RPMI7951 (cell line): Measurements from ENCODE around the gene SOX12. TPM values are rescaled to one million over a fixed set of nuclear protein-coding genes. Genes with fewer than 3 reads are reported as not detected.
A peak's percentile ranks its signal among the peaks of the same experiment; 100 is the strongest.
"Not testable (repeated sequence)": the region's sequence is repeated elsewhere in the genome, so short reads cannot be mapped to it uniquely, and the experiment has no call there.

Source experiments
- DNase-seq: peaks from one replicate; pipeline ENCODE4 v3.0.0-alpha.2; 2012; ENCODE audit warnings: low read depth
- total RNA-seq: library from RNA; depleted of rRNA; stranded (reverse); fragments of >200 nt; shearing (Covaris generic); gene quantifications from 2 replicates; pipeline ENCODE4 v1.2.3, GENCODE V29; 2014

The SOX12 gene
- total RNA-seq, 1 experiment from 2014 or later, result 3.1 TPM

- no peak for DNase-seq
Measured at GRCh38 chr20:328975-329695, 3.8 kb downstream of the SOX12 start.

GRCh38 chr20:329851-330232 is 4.5 kb downstream of the SOX12 start:
- DNase-seq, result no peak

- peak; percentile 78 for DNase-seq
Measured at GRCh38 chr20:330233-331149, 5.1 kb downstream of the SOX12 start.

- no peak for DNase-seq
Measured at GRCh38 chr20:334578-334977, 9.2 kb downstream of the SOX12 start.

- DNase-seq, result not testable (repeated sequence)
Measured at GRCh38 chr20:336040-336439, 10.7 kb downstream of the SOX12 start.

- DNase-seq, result peak; percentile 98
Measured at GRCh38 chr20:341682-342081, 16.3 kb downstream of the SOX12 start.

- no peak for DNase-seq
Measured at GRCh38 chr20:343107-343506, 17.8 kb downstream of the SOX12 start.

GRCh38 chr20:346033-346639 is 20.8 kb downstream of the SOX12 start:
- DNase-seq, result no peak

- peak; percentile 83 for DNase-seq
Measured at GRCh38 chr20:346640-347316, 21.4 kb downstream of the SOX12 start, which contains the start of gene NRSN2. TSS of gene NRSN2 (plus strand) at chr20:347111. CDS start at chr20:349644, 2,533 bp downstream.

- no peak for DNase-seq
Measured at GRCh38 chr20:347317-347639, 21.9 kb downstream of the SOX12 start.

GRCh38 chr20:347640-348484 is 22.5 kb downstream of the SOX12 start:
- DNase-seq, result peak; percentile 98

- DNase-seq, result no peak
Measured at GRCh38 chr20:348972-349841, 23.9 kb downstream of the SOX12 start.

- no peak for DNase-seq
Measured at GRCh38 chr20:353166-353565, 27.8 kb downstream of the SOX12 start.

- DNase-seq, result peak; percentile 78
Measured at GRCh38 chr20:354298-354977, 29.1 kb downstream of the SOX12 start.

- not testable (repeated sequence) for DNase-seq
Measured at GRCh38 chr20:356154-356553, 30.8 kb downstream of the SOX12 start.

GRCh38 chr20:356745-357144 is 31.4 kb downstream of the SOX12 start:
- no peak for DNase-seq

- DNase-seq, result no peak
Measured at GRCh38 chr20:358891-359555, 33.7 kb downstream of the SOX12 start.

GRCh38 chr20:361561-361960 is 36.2 kb downstream of the SOX12 start:
- no peak for DNase-seq
